ENCODE results near the gene C6orf136.

- TF ChIP-seq CTCF (IDR thresholded peaks at IDR 0.05) (peak; percentile 32 to 56 (median 44)), POLR2A (IDR thresholded peaks at IDR 0.05) (peak; percentile 63 to 79)
Observed at GRCh38 chr6:30626484-30627366, 20.2 kb upstream of the C6orf136 start, which contains the start of gene ATAT1.

Data from Peyer's patch (tissue), 4 donors.